Right lobe of liver (tissue), 4 donors: ENCODE data around the gene CASP8.

Experiments
- CTCF ChIP-seq, 4 donors: fragments of 200-600 bp in 3 of 4; fragments of 450-650 bp in 1 of 4; IDR thresholded peaks; one replicate each; pipeline versions ENCODE4 v1.5.1 to v1.8.0; 2016 to 2022; ENCODE audit warnings: antibody characterized with exemption in 4 of 4, mild to moderate bottlenecking in 2 of 4
- POLR2A ChIP-seq: fragments of 450-650 bp; IDR thresholded peaks from one replicate; pipeline ENCODE4 v1.6.1; 2017; ENCODE audit warnings: antibody characterized with exemption, mild to moderate bottlenecking
- donor health status: DM: no; HTN: no; CAD: no.
- donor health status: DM: no; HTN: no; CAD: no.
- donor health status: DM: no; HTN: yes; CAD: no.

- TF ChIP-seq CTCF (IDR thresholded peaks at IDR 0.05): no peak
- TF ChIP-seq POLR2A: no peak
Observed at GRCh38 chr2:201233812-201234662, 26.3 kb upstream of the CASP8 start.
